ENCODE data around the gene PGM2.
A peak's percentile ranks its signal among the peaks of the same experiment; 100 is the strongest.
"Not testable (repeated sequence)": the region's sequence is repeated elsewhere in the genome, so short reads cannot be mapped to it uniquely, and the experiment has no call there.

- TF ChIP-seq CTCF (conservative IDR thresholded peaks at IDR 0.05 in 1 of 2, IDR thresholded peaks at IDR 0.05 in 1 of 2; ENCODE audit: extremely low read depth in 1 of 2, insufficient read depth in 1 of 2, low read depth in 1 of 2, low read length in 2 of 2) = peak in 1 of 2 donors; percentile 16
- TF ChIP-seq EZH2 (IDR thresholded peaks at IDR 0.05; ENCODE audit: borderline replicate concordance, low read length) = not testable (repeated sequence)
These were observed 985 bp upstream of the PGM2 start for GRCh38 chr4:37825501-37825900.
